Neural cell (in vitro differentiated cells): ENCODE results near the gene APBB2.

Source experiments
- CTCF ChIP-seq: fragments of 450-650 bp; IDR thresholded peaks from 2 replicates; pipeline ENCODE4 v1.5.1; 2014; ENCODE audit warnings: antibody characterized with exemption, mild to moderate bottlenecking, moderate library complexity; ENCODE audit not compliant: poor library complexity, severe bottlenecking
- POLR2AphosphoS5 ChIP-seq: IDR thresholded peaks from 2 replicates; pipeline ENCODE4 v1.6.1; 2012
- REST ChIP-seq: IDR thresholded peaks from 2 replicates; pipeline ENCODE4 v1.6.1; 2012; ENCODE audit warnings: borderline replicate concordance

GRCh38 chr4:41106694-41107419 lies 107.5 kb downstream of the APBB2 start:
- TF ChIP-seq CTCF (no peak), POLR2AphosphoS5 (no peak), REST (no peak)
